Measurements from ENCODE around the gene TBCK.
"Not testable (repeated sequence)": the region's sequence is repeated elsewhere in the genome, so short reads cannot be mapped to it uniquely, and the experiment has no call there.

Gene TBCK

DNA sequence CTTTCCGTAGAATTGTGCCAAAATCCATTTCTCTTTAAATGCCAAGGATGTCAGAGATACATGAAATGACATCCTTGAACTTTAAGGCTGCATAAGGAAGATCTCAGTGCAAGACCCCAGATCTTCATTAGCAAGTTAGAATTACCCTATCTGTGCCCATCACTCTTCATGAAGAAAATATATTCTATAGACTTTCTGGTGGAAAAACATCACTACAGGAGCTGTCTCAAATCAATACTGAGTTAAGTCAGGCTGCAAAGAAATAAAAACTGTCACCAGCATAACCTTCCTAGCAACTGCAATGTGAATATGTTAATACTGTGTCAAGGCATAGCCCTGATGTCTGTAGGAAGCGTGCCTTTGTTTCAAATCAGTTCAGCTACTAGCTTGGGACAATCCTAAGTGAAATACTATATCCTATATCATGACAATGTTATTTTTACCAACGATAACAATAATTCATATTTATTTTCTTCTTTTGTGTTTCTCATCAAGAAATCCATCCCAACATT, 173.3 kb downstream of the TBCK start:
- no peak for ATAC-seq (replicated peaks)
- DNase-seq: no peak
- H3K27ac Mint-ChIP-seq: no peak overlapping the region
- no peaks in the 10 kb centered on the region for H3K27me3 Mint-ChIP-seq
- peaks cover 3% of the 10 kb centered on the region for H3K36me3 Mint-ChIP-seq (ENCODE audit: insufficient read depth)
- peaks cover 2 to 7% of the 10 kb centered on the region in 2 donors for H3K9me3 Mint-ChIP-seq
- no peaks in the 10 kb centered on the region for H3K4me1 Mint-ChIP-seq (ENCODE audit: low read depth in 2 of 2)
- no peak overlapping the region for H3K4me3 Mint-ChIP-seq

DNA sequence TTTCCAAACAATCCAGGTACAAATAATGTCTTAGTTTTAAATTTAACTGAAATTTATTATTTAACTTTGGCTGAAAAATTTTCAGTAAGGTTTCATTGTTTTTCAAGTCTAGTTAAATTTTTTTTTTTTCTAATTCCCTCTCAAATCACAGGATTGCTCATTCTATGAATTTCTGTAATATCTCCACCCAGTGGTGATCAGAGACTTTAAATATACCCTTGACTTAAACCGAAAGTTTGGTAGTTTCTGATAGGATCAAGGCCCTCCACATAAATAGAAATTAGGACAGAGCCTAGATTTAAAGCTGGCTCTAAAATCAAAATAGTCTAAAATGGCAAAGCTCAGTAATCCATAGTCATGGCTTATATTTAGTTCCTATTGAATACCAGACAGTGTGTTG, 175.4 kb downstream of the TBCK start:
- ATAC-seq (replicated peaks): no peak
- H3K4me1 Mint-ChIP-seq (ENCODE audit: low read depth in 2 of 2): peaks cover 0 to 4% of the 10 kb centered on the region in 2 donors
- no peaks in the 10 kb centered on the region for H3K27me3 Mint-ChIP-seq
- no peak for DNase-seq
- H3K9me3 Mint-ChIP-seq: no peaks in the 10 kb centered on the region
- H3K4me3 Mint-ChIP-seq: no peak overlapping the region
- H3K27ac Mint-ChIP-seq: no peak overlapping the region
- peaks cover 3% of the 10 kb centered on the region for H3K36me3 Mint-ChIP-seq (ENCODE audit: insufficient read depth)

- peaks cover 3 to 8% of the 10 kb centered on the region in 2 donors for H3K9me3 Mint-ChIP-seq
- DNase-seq: no peak
- H3K4me3 Mint-ChIP-seq: no peak overlapping the region
- H3K4me1 Mint-ChIP-seq (ENCODE audit: low read depth in 2 of 2): peaks cover 0 to 4% of the 10 kb centered on the region in 2 donors
- H3K27me3 Mint-ChIP-seq: no peaks in the 10 kb centered on the region
- no peak for ATAC-seq (replicated peaks)
- H3K27ac Mint-ChIP-seq: no peak overlapping the region
- H3K36me3 Mint-ChIP-seq (ENCODE audit: insufficient read depth): peaks cover under 1% of the 10 kb centered on the region
Measured at GRCh38 chr4:106136777-106137331, 179.2 kb downstream of the TBCK start.

DNA sequence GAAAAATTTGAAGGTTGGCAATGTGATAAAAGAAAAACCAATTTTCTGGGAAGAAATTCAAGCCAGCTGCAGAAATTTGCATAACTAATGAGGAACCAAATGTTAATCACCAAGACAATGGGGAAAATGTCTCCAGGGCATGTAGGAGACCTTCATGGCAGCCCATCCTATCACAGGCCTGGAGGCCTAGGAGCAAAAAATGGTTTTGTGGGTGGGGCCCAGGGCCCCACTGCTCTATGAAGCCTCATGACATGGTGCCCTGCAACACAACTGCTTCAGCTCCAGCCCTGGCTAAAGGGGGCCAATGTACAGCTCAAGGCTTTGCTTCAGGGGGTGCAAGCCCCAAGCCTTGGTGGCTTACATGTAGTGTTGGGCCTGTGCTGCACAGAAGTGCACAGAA, 184.0 kb downstream of the TBCK start:
- ATAC-seq (replicated peaks) (no peak), DNase-seq (no peak)
- Mint-ChIP-seq H3K4me3 (no peak overlapping the region), H3K36me3 (ENCODE audit: insufficient read depth) (peaks cover 5% of the 10 kb centered on the region), H3K27ac (no peak overlapping the region), H3K4me1 (ENCODE audit: low read depth in 2 of 2) (peaks cover 0 to 7% of the 10 kb centered on the region in 2 donors), H3K27me3 (no peaks in the 10 kb centered on the region), H3K9me3 (peaks cover 5 to 13% of the 10 kb centered on the region in 2 donors)

- DNase-seq (no peak), ATAC-seq (replicated peaks) (no peak)
- Mint-ChIP-seq H3K9me3 (no peaks in the 10 kb centered on the region), H3K27me3 (no peaks in the 10 kb centered on the region), H3K4me1 (ENCODE audit: low read depth in 2 of 2) (peaks cover 2 to 3% of the 10 kb centered on the region in 2 donors), H3K27ac (no peak overlapping the region), H3K36me3 (ENCODE audit: insufficient read depth) (peaks cover 6% of the 10 kb centered on the region), H3K4me3 (no peak overlapping the region)
Measured at GRCh38 chr4:106126062-106126461, 189.9 kb downstream of the TBCK start.

GRCh38 chr4:106119949-106120555, 196.0 kb downstream of the TBCK start:
- not testable (repeated sequence) for H3K4me3 Mint-ChIP-seq; ATAC-seq (replicated peaks); H3K9me3 Mint-ChIP-seq; H3K27me3 Mint-ChIP-seq; H3K27ac Mint-ChIP-seq; H3K4me1 Mint-ChIP-seq (ENCODE audit: low read depth in 2 of 2); DNase-seq
- peaks cover 13% of the 10 kb centered on the region for H3K36me3 Mint-ChIP-seq (ENCODE audit: insufficient read depth)

- no peak for ATAC-seq (replicated peaks)
- H3K27me3 Mint-ChIP-seq: no peaks in the 10 kb centered on the region
- H3K4me1 Mint-ChIP-seq (ENCODE audit: low read depth in 2 of 2): no peaks in the 10 kb centered on the region
- H3K4me3 Mint-ChIP-seq: no peak overlapping the region
- no peak overlapping the region for H3K27ac Mint-ChIP-seq
- DNase-seq: no peak
- H3K36me3 Mint-ChIP-seq (ENCODE audit: insufficient read depth): peaks cover 22% of the 10 kb centered on the region
- peaks cover 9 to 13% of the 10 kb centered on the region in 2 donors for H3K9me3 Mint-ChIP-seq
Measured at GRCh38 chr4:106116025-106116424, 200.0 kb downstream of the TBCK start.

GRCh38 chr4:106114270-106114669, 201.7 kb downstream of the TBCK start:
- H3K4me1 Mint-ChIP-seq (ENCODE audit: low read depth in 2 of 2): no peaks in the 10 kb centered on the region
- DNase-seq (no peak), ATAC-seq (replicated peaks) (no peak)
- H3K27ac Mint-ChIP-seq: no peak overlapping the region
- H3K36me3 Mint-ChIP-seq (ENCODE audit: insufficient read depth): peaks cover 17% of the 10 kb centered on the region
- H3K9me3 Mint-ChIP-seq: peaks cover 11 to 20% of the 10 kb centered on the region in 2 donors
- no peaks in the 10 kb centered on the region for H3K27me3 Mint-ChIP-seq
- no peak overlapping the region for H3K4me3 Mint-ChIP-seq

DNA sequence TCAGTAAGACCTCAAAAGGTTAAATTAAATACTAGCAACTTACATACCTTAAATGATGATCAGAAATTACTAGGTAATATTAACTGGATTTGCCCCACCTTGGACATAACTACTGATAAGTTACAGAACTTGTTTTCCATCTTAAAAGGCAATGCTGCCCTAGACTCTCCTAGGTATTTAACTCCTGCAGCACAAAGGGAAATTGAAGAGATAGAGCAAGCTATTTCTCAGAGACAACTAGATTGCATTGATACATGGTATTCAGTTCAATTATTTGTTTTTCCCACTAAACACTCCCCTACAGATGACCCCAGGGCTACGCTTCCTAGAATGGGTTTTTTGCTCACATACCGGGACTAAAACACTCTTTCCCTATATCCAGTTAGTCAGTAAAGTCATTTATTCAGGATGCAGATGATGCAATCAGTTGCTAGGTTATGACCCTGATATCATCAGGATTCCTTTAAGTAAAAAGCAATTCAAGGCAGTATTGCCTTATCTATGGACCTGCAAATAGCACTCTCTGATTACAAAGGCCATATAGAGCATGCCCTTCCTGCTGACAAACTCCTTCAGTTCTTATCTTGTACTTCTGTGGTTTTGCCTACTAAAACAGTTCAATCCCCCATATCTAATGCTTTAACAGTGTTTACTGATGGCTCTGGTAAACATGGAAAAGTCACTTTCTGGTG, 204.1 kb downstream of the TBCK start:
- DNase-seq; H3K27me3 Mint-ChIP-seq; H3K27ac Mint-ChIP-seq; H3K4me3 Mint-ChIP-seq; ATAC-seq (replicated peaks); H3K4me1 Mint-ChIP-seq (ENCODE audit: low read depth in 2 of 2): not testable (repeated sequence)
- H3K9me3 Mint-ChIP-seq: peaks cover 13 to 25% of the 10 kb centered on the region in 2 donors
- H3K36me3 Mint-ChIP-seq (ENCODE audit: insufficient read depth): peaks cover 17% of the 10 kb centered on the region

GRCh38 chr4:106109929-106110328, 206.1 kb downstream of the TBCK start:
- DNase-seq: no peak
- Mint-ChIP-seq H3K9me3 (peaks cover 13 to 25% of the 10 kb centered on the region in 2 donors), H3K4me3 (no peak overlapping the region), H3K27ac (no peak overlapping the region), H3K27me3 (no peaks in the 10 kb centered on the region), H3K4me1 (ENCODE audit: low read depth in 2 of 2) (peaks cover 0 to 3% of the 10 kb centered on the region in 2 donors), H3K36me3 (ENCODE audit: insufficient read depth) (peaks cover 8% of the 10 kb centered on the region)
- ATAC-seq (replicated peaks): no peak

DNA sequence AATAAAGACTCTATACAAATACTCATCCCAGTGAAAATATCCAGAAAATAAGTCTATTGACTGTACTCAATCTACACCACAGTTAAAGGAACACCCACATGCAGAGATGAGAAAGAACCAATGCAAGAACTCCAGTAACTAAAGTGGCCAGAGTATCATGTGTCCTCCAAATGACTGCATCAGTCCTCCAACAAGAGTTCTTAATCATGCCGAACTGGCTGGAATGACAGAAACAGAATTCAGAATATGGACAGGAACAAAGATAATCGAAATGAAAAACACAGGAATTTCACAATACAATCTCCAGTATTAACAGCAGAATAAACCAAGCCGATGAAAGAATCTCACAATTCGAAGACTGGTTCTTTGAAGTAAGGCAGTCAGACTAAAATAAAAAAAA, 210.3 kb downstream of the TBCK start:
- no peak for ATAC-seq (replicated peaks)
- no peaks in the 10 kb centered on the region for H3K27me3 Mint-ChIP-seq
- no peak overlapping the region for H3K4me3 Mint-ChIP-seq
- H3K36me3 Mint-ChIP-seq (ENCODE audit: insufficient read depth): peaks cover 2% of the 10 kb centered on the region
- no peak overlapping the region for H3K27ac Mint-ChIP-seq
- peaks cover 0 to 3% of the 10 kb centered on the region in 2 donors for H3K4me1 Mint-ChIP-seq (ENCODE audit: low read depth in 2 of 2)
- peaks cover 3 to 12% of the 10 kb centered on the region in 2 donors for H3K9me3 Mint-ChIP-seq
- no peak for DNase-seq

DNA sequence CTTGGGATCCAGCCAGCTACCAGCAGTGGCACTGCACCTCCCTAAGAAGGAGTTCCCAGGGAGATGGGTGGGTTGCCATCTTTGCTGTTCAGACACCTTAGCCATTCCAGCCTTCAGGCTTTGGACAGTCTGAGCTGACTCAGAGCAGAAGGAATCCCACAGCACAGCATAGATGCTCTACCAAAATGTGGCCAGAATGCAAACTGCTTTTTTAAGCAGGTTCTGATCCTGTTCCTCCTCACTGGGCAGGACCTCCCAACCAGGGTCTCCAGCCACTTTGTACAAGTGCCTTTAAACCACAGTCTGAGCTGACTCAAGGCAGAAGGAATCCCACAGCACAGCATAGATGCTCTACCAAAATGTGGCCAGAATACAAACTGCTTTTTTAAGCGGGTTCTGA, 211.7 kb downstream of the TBCK start:
- no peak for ATAC-seq (replicated peaks)
- H3K9me3 Mint-ChIP-seq: peaks cover 2 to 5% of the 10 kb centered on the region in 2 donors
- peaks cover 2% of the 10 kb centered on the region for H3K36me3 Mint-ChIP-seq (ENCODE audit: insufficient read depth)
- DNase-seq: no peak
- no peak overlapping the region for H3K4me3 Mint-ChIP-seq
- H3K4me1 Mint-ChIP-seq (ENCODE audit: low read depth in 2 of 2): peaks cover 0 to 3% of the 10 kb centered on the region in 2 donors
- no peaks in the 10 kb centered on the region for H3K27me3 Mint-ChIP-seq
- H3K27ac Mint-ChIP-seq: no peak overlapping the region

- H3K36me3 Mint-ChIP-seq (ENCODE audit: insufficient read depth): peaks cover 4% of the 10 kb centered on the region
- DNase-seq (no peak), ATAC-seq (replicated peaks) (no peak)
- peaks cover 0 to under 1% of the 10 kb centered on the region in 2 donors for H3K9me3 Mint-ChIP-seq
- no peaks in the 10 kb centered on the region for H3K27me3 Mint-ChIP-seq
- H3K4me3 Mint-ChIP-seq: no peak overlapping the region
- H3K27ac Mint-ChIP-seq: no peak overlapping the region
- no peaks in the 10 kb centered on the region for H3K4me1 Mint-ChIP-seq (ENCODE audit: low read depth in 2 of 2)
Measured at GRCh38 chr4:106096454-106096853, 219.6 kb downstream of the TBCK start.

- Mint-ChIP-seq H3K27me3 (no peaks in the 10 kb centered on the region), H3K9me3 (peaks cover 2 to 11% of the 10 kb centered on the region in 2 donors), H3K4me1 (ENCODE audit: low read depth in 2 of 2) (no peaks in the 10 kb centered on the region), H3K36me3 (ENCODE audit: insufficient read depth) (peaks cover 4% of the 10 kb centered on the region), H3K27ac (no peak overlapping the region), H3K4me3 (no peak overlapping the region)
- ATAC-seq (replicated peaks) (no peak), DNase-seq (no peak)
Measured at GRCh38 chr4:106095408-106095807, 220.6 kb downstream of the TBCK start.

All from effector memory CD8-positive, alpha-beta T cell (primary cell).